HCT116 (cell line): Measurements from ENCODE around the gene CWF19L1. TPM values are rescaled to one million over a fixed set of nuclear protein-coding genes. Genes with fewer than 3 reads are reported as not detected.
A peak's percentile ranks its signal among the peaks of the same experiment; 100 is the strongest.

Source experiments
- ATAC-seq: fragments of 200-7000 bp; cut with Tn5 transposase; 2 replicates; pipeline ENCODE4 v1.9.1; 2020; ENCODE audit warnings: mild to moderate bottlenecking, moderate library complexity
- Bru-seq: library from RNA; stranded (reverse); fragments of 400-500 nt; gene quantifications from one replicate; lab custom pipeline; 2021; lab: Mats Ljungman, UMichigan
- BruChase-seq, 2 experiments: library from RNA; stranded (reverse); fragments of 400-500 nt; gene quantifications; one replicate each; lab custom pipeline; 2021; lab: Mats Ljungman, UMichigan
- BruUV-seq: library from RNA; stranded (reverse); fragments of 400-500 nt; replicated peaks from 2 replicates; lab custom pipeline; 2021; lab: Mats Ljungman, UMichigan
- CTCF ChIA-PET: fragments of 300-600 bp; sonication (Branson Sonifier 250); formaldehyde crosslinking; loops from one replicate; lab custom pipeline; 2021; ENCODE audit warnings: antibody characterized with exemption; lab: Charles Lee
- POLR2A ChIA-PET: fragments of 300-600, 350-600 bp; sonication (Branson Sonifier 250); formaldehyde crosslinking; loops from one replicate; lab custom pipeline; 2021; ENCODE audit warnings: antibody characterized with exemption; lab: Charles Lee
- RAD21 ChIA-PET, 2 experiments: fragments of 300-600 bp; sonication (Branson Sonifier 250); formaldehyde crosslinking; loops; one replicate each; lab custom pipeline; 2023; ENCODE audit warnings: low total read pairs in 2 of 2; ENCODE audit not compliant: uncharacterized antibody in 2 of 2, unreplicated experiment in 2 of 2, low non-redundant PET in 1 of 2; lab: Charles Lee
- DNase-seq: peaks from one replicate; pipeline ENCODE4 v3.0.0-alpha.2; 2010; ENCODE audit warnings: low read depth, low spot score
- H2AFZ ChIP-seq: fragments of 200-600 bp; shearing (Covaris generic), sonication (generic); 2 replicates; pipeline ENCODE4 v1.6.1; 2017; ENCODE audit warnings: low read depth, mixed run types, mixed read lengths, antibody characterized with exemption, low read length; ENCODE audit not compliant: poor library complexity, severe bottlenecking
- H3K27ac ChIP-seq: 2 replicates; pipeline ENCODE4 v1.5.1; 2012; ENCODE audit warnings: low read depth, low read length
- H3K27me3 ChIP-seq: fragments of 200-600 bp; sonication (generic); 2 replicates; pipeline ENCODE4 v1.6.1; 2016; ENCODE audit warnings: mixed run types, low read length, mixed read lengths; ENCODE audit not compliant: insufficient read depth
- H3K36me3 ChIP-seq, 2 experiments: fragments of 200-500 bp in 1 of 2; fragments of 200-600 bp in 1 of 2; sonication (Bioruptor generic) in 1 of 2; sonication (generic) in 1 of 2; 2 replicates each; pipeline versions ENCODE4 v1.5.1 to v1.6.1; 2014 to 2016; ENCODE audit warnings: low read length in 2 of 2, inconsistent platforms in 1 of 2, mixed read lengths in 1 of 2, mixed run types in 1 of 2; ENCODE audit not compliant: insufficient read depth in 2 of 2, control insufficient read depth in 1 of 2
- H3K4me1 ChIP-seq, 2 experiments: fragments of 200-600 bp in 1 of 2; sonication (generic) in 1 of 2; 2 replicates each; pipeline versions ENCODE4 v1.5.1 to v1.6.1; 2012 to 2017; ENCODE audit warnings: low read length in 2 of 2, inconsistent platforms in 1 of 2, mild to moderate bottlenecking in 1 of 2, mixed read lengths in 1 of 2, mixed run types in 1 of 2, moderate library complexity in 1 of 2; ENCODE audit not compliant: insufficient read depth in 2 of 2, control insufficient read depth in 1 of 2
- H3K4me2 ChIP-seq: fragments of 200-600 bp; sonication (generic); 2 replicates; pipeline ENCODE4 v1.6.1; 2017; ENCODE audit warnings: mixed run types, low read length, mixed read lengths
- H3K4me3 ChIP-seq, 2 experiments: fragments of 200-600 bp in 1 of 2; sonication (generic) in 1 of 2; replicated peaks in 1 of 2; 2 replicates each; pipeline ENCODE4 v1.5.1; 2011 to 2016; ENCODE audit warnings: low read length in 2 of 2, control low read depth in 1 of 2, low read depth in 1 of 2, mild to moderate bottlenecking in 1 of 2, mixed read lengths in 1 of 2, mixed run types in 1 of 2
- H3K79me2 ChIP-seq: fragments of 200-600 bp; sonication (generic); 2 replicates; pipeline ENCODE4 v1.6.1; 2017; ENCODE audit warnings: mild to moderate bottlenecking, mixed run types, low read length, moderate library complexity, mixed read lengths; ENCODE audit not compliant: insufficient read depth
- H3K9ac ChIP-seq: fragments of 200-600 bp; sonication (generic); 2 replicates; pipeline ENCODE4 v1.6.1; 2016; ENCODE audit warnings: low read length, mixed read lengths
- H3K9me2 ChIP-seq: fragments of 200-600 bp; sonication (generic), shearing (Covaris generic); 2 replicates; pipeline ENCODE4 v1.6.1; 2017; ENCODE audit warnings: mixed run types, mild to moderate bottlenecking, moderate library complexity; ENCODE audit not compliant: insufficient read depth
- H3K9me3 ChIP-seq, 2 experiments: fragments of 200-500 bp in 1 of 2; fragments of 200-600 bp in 1 of 2; sonication (Bioruptor generic) in 1 of 2; sonication (generic) in 1 of 2; 2 replicates each; pipeline ENCODE4 v1.6.1; 2014 to 2017; ENCODE audit warnings: low read length in 2 of 2, mixed read lengths in 2 of 2, inconsistent platforms in 1 of 2, low read depth in 1 of 2, mild to moderate bottlenecking in 1 of 2, mixed run types in 1 of 2, moderate library complexity in 1 of 2; ENCODE audit not compliant: control insufficient read depth in 1 of 2, insufficient read depth in 1 of 2
- H4K20me1 ChIP-seq: fragments of 200-600 bp; sonication (generic), shearing (Covaris generic); 2 replicates; pipeline ENCODE4 v1.6.1; 2017; ENCODE audit warnings: mixed run types, mild to moderate bottlenecking, moderate library complexity; ENCODE audit not compliant: insufficient read depth
- CBX3 ChIP-seq: IDR thresholded peaks from 2 replicates; pipeline ENCODE4 v1.6.1; 2012; ENCODE audit warnings: low read depth
- CEBPB ChIP-seq: IDR thresholded peaks from 2 replicates; pipeline ENCODE4 v1.6.1; 2012; ENCODE audit warnings: low read depth
- EGR1 ChIP-seq: IDR thresholded peaks from 2 replicates; pipeline ENCODE4 v1.6.1; 2012; ENCODE audit warnings: low read depth
- ELF1 ChIP-seq: IDR thresholded peaks from 2 replicates; pipeline ENCODE4 v1.6.1; 2012; ENCODE audit warnings: low read depth, borderline replicate concordance
- EZH2 ChIP-seq: fragments of 200-600 bp; sonication (generic); IDR thresholded peaks from 2 replicates; pipeline ENCODE4 v1.6.1; 2017; ENCODE audit warnings: antibody characterized with exemption, mixed run types
- EZH2phosphoT487 ChIP-seq: fragments of 200-600 bp; IDR thresholded peaks from 2 replicates; pipeline ENCODE4 v1.6.1; 2018; ENCODE audit warnings: antibody characterized with exemption, borderline replicate concordance
- JUND ChIP-seq: IDR thresholded peaks from 2 replicates; pipeline ENCODE4 v1.6.1; 2012
- POLR2AphosphoS5 ChIP-seq: IDR thresholded peaks from 2 replicates; pipeline ENCODE4 v1.6.1; 2011; ENCODE audit warnings: mild to moderate bottlenecking, low read depth, low read length, moderate library complexity
- RAD21 ChIP-seq: IDR thresholded peaks from 2 replicates; pipeline ENCODE4 v1.6.1; 2012; ENCODE audit warnings: low read depth, mild to moderate bottlenecking
- SIN3A ChIP-seq: IDR thresholded peaks from 2 replicates; pipeline ENCODE4 v1.6.1; 2012; ENCODE audit warnings: low read depth
- TCF7L2 ChIP-seq: IDR thresholded peaks from 2 replicates; pipeline ENCODE4 v1.7.0; 2011; ENCODE audit warnings: borderline replicate concordance, inconsistent platforms; ENCODE audit not compliant: insufficient read depth, insufficient read length; ENCODE audit errors: extremely low read depth
- ZFX ChIP-seq: fragments of 450-650 bp; IDR thresholded peaks from 2 replicates; pipeline ENCODE4 v1.6.1; 2017
- ZNF274 ChIP-seq: fragments of 200-500 bp; sonication (Bioruptor generic); IDR thresholded peaks from 2 replicates; pipeline ENCODE4 v1.6.1; 2014; ENCODE audit warnings: mild to moderate bottlenecking, low read depth, low read length, inconsistent platforms
- intact Hi-C: fragments of 100-400 bp; cut with micrococcal nuclease; formaldehyde crosslinking; loops from 2 replicates; pipeline ENCODE4 v1.10.0; 2022
- long read RNA-seq: library from polyadenylated mRNA; unstranded; transcript quantifications from one replicate; pipeline ENCODE4 v2.0.0, GENCODE V29; 2021; ENCODE audit not compliant: unreplicated experiment
- polyA plus RNA-seq: library from polyadenylated mRNA; unstranded; fragments of >200 nt; gene quantifications from 2 replicates; pipeline ENCODE4 v1.2.1, GENCODE V29; 2012; ENCODE audit warnings: missing spikeins
- total RNA-seq: library from RNA; stranded (reverse); gene quantifications from one replicate; pipeline ENCODE4 v1.2.1, GENCODE V29; 2021; ENCODE audit not compliant: unreplicated experiment
- TF ChIP-seq, protein P1 (sequence below): IDR thresholded peaks from 2 replicates; pipeline ENCODE4 v1.6.1; 2012; ENCODE audit warnings: low read depth
- TF ChIP-seq, protein P2 (sequence below), 3 experiments: fragments of 200-600 bp in 1 of 3; sonication (generic) in 1 of 3; IDR thresholded peaks in 2 of 3; conservative IDR thresholded peaks in 1 of 3; 2 replicates each; pipeline ENCODE4 v1.5.1; 2012 to 2017; ENCODE audit warnings: low read depth in 2 of 3, low read length in 2 of 3, antibody characterized with exemption in 1 of 3, borderline replicate concordance in 1 of 3, control low read depth in 1 of 3, mild to moderate bottlenecking in 1 of 3, mixed read lengths in 1 of 3, mixed run types in 1 of 3, moderate library complexity in 1 of 3; ENCODE audit not compliant: insufficient read depth in 1 of 3
- TF ChIP-seq, protein P3 (sequence below): IDR thresholded peaks from 2 replicates; pipeline ENCODE4 v1.6.1; 2011; ENCODE audit warnings: mild to moderate bottlenecking, low read length, moderate library complexity; ENCODE audit not compliant: insufficient replicate concordance; ENCODE audit errors: extremely low read depth
- TF ChIP-seq, protein P4 (sequence below): IDR thresholded peaks from 2 replicates; pipeline ENCODE4 v1.6.1; 2012

Gene CWF19L1
- total RNA-seq (41.7 TPM), Bru-seq, nascent RNA (percentile 80 among the genes with signal in this experiment), BruChase-seq, experiment 1, labeled RNA remaining after a 6-hour chase (percentile 79 among the genes with signal in this experiment), BruChase-seq, experiment 2, labeled RNA remaining after a 2-hour chase (percentile 82 among the genes with signal in this experiment)
- polyA plus RNA-seq, result 16.9 and 24.9 TPM in 2 replicates
- long read RNA-seq, transcript CWF19L1-201 (14 exons, 1,815 nt), result major isoform, 44 of 70 reads
- long read RNA-seq, partial matches to known transcripts, result 12 of 70 reads
- long read RNA-seq, other reads (novel, unspliced or antisense), result 14 of 70 reads

DNA sequence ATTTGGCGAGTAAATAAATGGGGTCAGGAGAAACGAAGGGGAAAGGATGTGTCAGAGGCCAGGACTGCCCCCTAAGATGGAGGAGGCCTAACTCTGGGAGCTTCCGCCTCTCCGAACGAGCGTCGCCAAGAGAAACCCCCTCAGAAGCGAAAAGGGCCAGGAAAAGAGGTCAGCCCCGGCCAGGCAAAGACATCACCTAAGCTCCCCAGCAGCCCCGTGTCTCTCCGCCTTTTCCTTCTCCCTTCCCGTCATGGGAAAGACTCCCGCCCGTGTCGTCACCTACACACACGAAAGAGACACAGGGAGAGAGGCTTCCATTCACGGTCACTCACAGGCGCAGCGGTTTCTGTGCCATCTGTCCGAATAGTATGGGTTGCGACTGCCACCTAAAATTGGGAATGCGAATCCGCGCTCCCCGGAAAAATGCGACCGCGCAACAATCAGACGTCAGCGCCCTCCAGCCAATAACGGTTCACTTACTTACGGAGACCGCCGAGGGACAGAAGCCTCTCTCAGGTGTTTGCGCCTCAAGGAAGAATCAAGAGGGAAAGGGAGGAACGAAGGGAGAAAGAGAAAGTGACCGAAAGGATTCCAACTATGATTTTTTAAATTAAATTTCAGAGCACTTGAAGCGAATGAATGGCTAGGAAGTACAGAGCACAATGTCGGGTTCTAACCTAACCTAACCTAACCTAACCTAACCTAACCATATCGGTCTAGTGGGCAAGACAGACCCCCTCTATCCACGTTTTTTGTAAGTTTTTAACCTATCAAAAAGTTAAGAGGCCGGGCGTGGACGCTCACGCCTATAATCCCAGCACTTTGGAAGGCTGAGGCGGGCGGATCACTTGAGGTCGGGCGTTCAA lies at the start of gene CWF19L1:
TSS of gene CWF19L1 (minus strand) at position 400 of the 866 bp plus-strand sequence. CDS start at position 355, 45 bp downstream.
- intact Hi-C loops, result no loop called here
- POLR2A ChIA-PET, result no interaction called here
- TSS peak; percentile 81 for BruUV-seq
- TF ChIP-seq JUND (no peak), RAD21 (no peak), EZH2phosphoT487 (no peak), ZFX (no peak; the same call in 1 of the 2 replicates), POLR2AphosphoS5 (peak; percentile 90), ZNF274 (no peak), CEBPB (no peak), SIN3A (peak; percentile 95), CBX3 (peak; percentile 91), ELF1 (peak; percentile 67; the same call in 1 of the 2 replicates), EZH2 (no peak), EGR1 (no peak), TCF7L2 (no peak)
- TF ChIP-seq, protein P1, sequence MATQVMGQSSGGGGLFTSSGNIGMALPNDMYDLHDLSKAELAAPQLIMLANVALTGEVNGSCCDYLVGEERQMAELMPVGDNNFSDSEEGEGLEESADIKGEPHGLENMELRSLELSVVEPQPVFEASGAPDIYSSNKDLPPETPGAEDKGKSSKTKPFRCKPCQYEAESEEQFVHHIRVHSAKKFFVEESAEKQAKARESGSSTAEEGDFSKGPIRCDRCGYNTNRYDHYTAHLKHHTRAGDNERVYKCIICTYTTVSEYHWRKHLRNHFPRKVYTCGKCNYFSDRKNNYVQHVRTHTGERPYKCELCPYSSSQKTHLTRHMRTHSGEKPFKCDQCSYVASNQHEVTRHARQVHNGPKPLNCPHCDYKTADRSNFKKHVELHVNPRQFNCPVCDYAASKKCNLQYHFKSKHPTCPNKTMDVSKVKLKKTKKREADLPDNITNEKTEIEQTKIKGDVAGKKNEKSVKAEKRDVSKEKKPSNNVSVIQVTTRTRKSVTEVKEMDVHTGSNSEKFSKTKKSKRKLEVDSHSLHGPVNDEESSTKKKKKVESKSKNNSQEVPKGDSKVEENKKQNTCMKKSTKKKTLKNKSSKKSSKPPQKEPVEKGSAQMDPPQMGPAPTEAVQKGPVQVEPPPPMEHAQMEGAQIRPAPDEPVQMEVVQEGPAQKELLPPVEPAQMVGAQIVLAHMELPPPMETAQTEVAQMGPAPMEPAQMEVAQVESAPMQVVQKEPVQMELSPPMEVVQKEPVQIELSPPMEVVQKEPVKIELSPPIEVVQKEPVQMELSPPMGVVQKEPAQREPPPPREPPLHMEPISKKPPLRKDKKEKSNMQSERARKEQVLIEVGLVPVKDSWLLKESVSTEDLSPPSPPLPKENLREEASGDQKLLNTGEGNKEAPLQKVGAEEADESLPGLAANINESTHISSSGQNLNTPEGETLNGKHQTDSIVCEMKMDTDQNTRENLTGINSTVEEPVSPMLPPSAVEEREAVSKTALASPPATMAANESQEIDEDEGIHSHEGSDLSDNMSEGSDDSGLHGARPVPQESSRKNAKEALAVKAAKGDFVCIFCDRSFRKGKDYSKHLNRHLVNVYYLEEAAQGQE, result no peak
- TF ChIP-seq, protein P2, sequence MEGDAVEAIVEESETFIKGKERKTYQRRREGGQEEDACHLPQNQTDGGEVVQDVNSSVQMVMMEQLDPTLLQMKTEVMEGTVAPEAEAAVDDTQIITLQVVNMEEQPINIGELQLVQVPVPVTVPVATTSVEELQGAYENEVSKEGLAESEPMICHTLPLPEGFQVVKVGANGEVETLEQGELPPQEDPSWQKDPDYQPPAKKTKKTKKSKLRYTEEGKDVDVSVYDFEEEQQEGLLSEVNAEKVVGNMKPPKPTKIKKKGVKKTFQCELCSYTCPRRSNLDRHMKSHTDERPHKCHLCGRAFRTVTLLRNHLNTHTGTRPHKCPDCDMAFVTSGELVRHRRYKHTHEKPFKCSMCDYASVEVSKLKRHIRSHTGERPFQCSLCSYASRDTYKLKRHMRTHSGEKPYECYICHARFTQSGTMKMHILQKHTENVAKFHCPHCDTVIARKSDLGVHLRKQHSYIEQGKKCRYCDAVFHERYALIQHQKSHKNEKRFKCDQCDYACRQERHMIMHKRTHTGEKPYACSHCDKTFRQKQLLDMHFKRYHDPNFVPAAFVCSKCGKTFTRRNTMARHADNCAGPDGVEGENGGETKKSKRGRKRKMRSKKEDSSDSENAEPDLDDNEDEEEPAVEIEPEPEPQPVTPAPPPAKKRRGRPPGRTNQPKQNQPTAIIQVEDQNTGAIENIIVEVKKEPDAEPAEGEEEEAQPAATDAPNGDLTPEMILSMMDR (IDR thresholded peaks at IDR 0.05 in 2 of 3, conservative IDR thresholded peaks at IDR 0.05 in 1 of 3; ENCODE audit: borderline replicate concordance in 1 of 3, insufficient read depth in 1 of 3, low read depth in 2 of 3, low read length in 2 of 3), result no peak
- TF ChIP-seq, protein P3, sequence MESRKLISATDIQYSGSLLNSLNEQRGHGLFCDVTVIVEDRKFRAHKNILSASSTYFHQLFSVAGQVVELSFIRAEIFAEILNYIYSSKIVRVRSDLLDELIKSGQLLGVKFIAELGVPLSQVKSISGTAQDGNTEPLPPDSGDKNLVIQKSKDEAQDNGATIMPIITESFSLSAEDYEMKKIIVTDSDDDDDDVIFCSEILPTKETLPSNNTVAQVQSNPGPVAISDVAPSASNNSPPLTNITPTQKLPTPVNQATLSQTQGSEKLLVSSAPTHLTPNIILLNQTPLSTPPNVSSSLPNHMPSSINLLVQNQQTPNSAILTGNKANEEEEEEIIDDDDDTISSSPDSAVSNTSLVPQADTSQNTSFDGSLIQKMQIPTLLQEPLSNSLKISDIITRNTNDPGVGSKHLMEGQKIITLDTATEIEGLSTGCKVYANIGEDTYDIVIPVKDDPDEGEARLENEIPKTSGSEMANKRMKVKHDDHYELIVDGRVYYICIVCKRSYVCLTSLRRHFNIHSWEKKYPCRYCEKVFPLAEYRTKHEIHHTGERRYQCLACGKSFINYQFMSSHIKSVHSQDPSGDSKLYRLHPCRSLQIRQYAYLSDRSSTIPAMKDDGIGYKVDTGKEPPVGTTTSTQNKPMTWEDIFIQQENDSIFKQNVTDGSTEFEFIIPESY, result peak; percentile 82
- TF ChIP-seq, protein P4, sequence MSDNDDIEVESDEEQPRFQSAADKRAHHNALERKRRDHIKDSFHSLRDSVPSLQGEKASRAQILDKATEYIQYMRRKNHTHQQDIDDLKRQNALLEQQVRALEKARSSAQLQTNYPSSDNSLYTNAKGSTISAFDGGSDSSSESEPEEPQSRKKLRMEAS, result peak; percentile 90

More for the DNA sequence above, at the start of gene CWF19L1:
- Histone ChIP-seq H3K27ac (peak within 1 kb of the TSS; percentile 44), H3K27me3 (no peaks in the 10 kb centered on the region), H3K9ac (peak within 1 kb of the TSS; percentile 87), H3K79me2 (peaks cover 46% of the 10 kb centered on the region), H3K4me1 (peaks cover 6 to 17% of the 10 kb centered on the region in 2 experiments; a peak in 3 of 4 replicates), H3K9me2 (no peaks in the 10 kb centered on the region), H3K36me3 (no peaks in the 10 kb centered on the region), H4K20me1 (no peaks in the 10 kb centered on the region), H3K4me3 (peak within 1 kb of the TSS; percentile 84 to 98), H3K4me2 (peak within 1 kb of the TSS; percentile 86), H2AFZ (peak within 1 kb of the TSS; percentile 49), H3K9me3 (no peaks in the 10 kb centered on the region)
- ChIA-PET CTCF (no interaction called here), RAD21 (no interaction called here)
- ATAC-seq (peak; percentile 94), DNase-seq (peak; percentile 83)
